ENCODE measurements around the gene VSX1.

Gene VSX1

DNA sequence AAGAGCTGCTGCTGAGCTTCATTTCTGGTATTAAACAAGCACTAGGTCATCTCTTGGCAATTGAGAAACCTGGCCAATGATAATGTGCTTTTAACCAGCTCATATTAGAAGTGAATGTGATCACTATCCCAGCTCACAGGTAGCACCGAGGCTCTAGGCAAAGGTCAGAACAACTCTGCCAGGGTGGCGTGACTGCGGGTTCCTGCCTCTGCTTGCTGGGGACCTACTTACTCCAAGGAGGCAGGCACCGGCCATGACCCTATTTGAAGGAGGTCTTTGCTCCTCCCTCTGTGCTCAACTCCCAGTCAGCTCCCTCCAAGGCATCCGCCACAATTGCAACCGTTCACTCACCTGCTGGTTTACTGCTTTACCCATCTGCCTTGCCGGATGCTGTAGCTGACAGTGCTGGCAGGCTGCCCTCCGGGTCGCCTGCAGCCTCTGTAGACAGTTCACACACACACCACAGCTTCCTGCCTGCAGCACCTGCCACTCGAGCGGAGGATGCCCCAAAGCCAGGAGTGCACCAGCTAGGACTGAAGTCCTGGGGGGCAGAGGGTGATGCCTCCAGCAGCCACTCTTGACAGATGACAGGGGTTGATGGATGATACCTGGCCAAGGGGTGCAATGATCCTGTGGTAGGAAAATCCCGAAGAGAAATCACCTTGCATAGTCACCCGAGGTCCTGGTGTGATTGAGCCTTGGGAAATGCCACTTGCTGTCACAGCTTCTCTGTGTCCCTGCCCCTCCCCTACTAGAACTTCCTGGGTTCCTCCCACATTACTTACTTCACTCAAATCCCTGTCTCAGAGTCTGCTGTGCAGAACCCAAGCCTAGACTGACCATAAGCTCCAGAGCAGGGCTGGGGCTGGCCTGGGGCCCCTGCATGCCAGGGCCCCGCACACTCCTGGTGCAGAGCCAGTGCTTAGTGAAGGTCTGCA, 8.8 kb upstream of the VSX1 start:
- TF ChIP-seq EZH2 (IDR thresholded peaks at IDR 0.05), result no peak
- TF ChIP-seq POLR2AphosphoS5 (IDR thresholded peaks at IDR 0.05; ENCODE audit: borderline replicate concordance, low read depth, low read length), result no peak
- TF ChIP-seq FOXP2 (optimal IDR thresholded peaks at IDR 0.05; ENCODE audit: control extremely low read depth, extremely low read length, insufficient read depth), result no peak
- H3K27ac ChIP-seq, result no peak overlapping the region
- H3K9ac ChIP-seq (ENCODE audit: insufficient read length), result no peak overlapping the region
- no peak for DNase-seq (ENCODE audit: low read depth, low spot score)
- no peak overlapping the region for H3K4me3 ChIP-seq
- H3K9me3 ChIP-seq (ENCODE audit: low read depth, low read length), result no peaks in the 10 kb centered on the region
- H3K36me3 ChIP-seq (ENCODE audit: insufficient read depth, low read length), result no peaks in the 10 kb centered on the region

DNA sequence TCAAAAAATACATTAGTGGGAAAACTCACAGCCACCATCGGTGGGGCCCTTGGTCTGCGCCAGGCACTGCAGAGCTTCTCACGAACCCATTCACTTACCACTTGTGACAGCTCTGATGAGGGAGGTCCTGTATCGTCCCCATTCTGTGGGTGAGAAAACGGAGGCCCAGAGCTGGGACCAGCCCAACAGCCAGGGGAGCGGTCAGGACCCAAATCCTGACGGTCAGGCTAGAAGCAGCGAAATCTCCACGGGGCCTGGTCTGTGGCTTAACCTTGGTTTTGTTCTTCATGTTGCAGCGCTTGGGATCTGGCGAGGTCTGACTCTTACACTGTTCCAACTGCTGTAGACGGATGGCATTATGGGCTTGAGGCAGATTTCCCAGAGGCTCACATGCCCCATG, 7.7 kb upstream of the VSX1 start:
- no peak for DNase-seq (ENCODE audit: low read depth, low spot score)
- TF ChIP-seq FOXP2 (optimal IDR thresholded peaks at IDR 0.05; ENCODE audit: control extremely low read depth, extremely low read length, insufficient read depth) (no peak), EZH2 (IDR thresholded peaks at IDR 0.05) (no peak)
- Histone ChIP-seq H3K27ac (no peak overlapping the region), H3K9me3 (ENCODE audit: low read depth, low read length) (no peaks in the 10 kb centered on the region), H3K9ac (ENCODE audit: insufficient read length) (no peak overlapping the region), H3K36me3 (ENCODE audit: insufficient read depth, low read length) (no peaks in the 10 kb centered on the region), H3K4me3 (no peak overlapping the region)

DNA sequence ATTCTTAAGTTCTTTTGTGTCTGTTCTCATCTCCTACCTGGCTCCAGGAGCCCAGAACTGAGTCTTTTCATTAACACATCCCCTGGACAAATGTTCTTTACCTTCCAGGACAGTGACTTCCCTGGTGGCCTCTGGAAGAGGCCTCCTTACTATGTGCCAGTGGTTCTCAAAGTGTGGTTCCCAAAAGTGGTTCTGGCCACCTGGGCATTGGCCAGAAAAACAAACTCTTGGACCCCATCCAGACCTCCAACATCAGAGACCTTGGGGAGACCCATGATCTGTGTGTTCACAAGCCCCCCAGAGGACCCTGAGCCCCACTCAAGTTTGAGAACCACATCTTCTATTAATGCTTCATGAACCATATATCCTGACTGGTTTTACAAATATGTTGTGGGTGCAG, 7.2 kb upstream of the VSX1 start:
- H3K9me3 ChIP-seq (ENCODE audit: low read depth, low read length), result no peaks in the 10 kb centered on the region
- H3K9ac ChIP-seq (ENCODE audit: insufficient read length), result no peak overlapping the region
- H3K36me3 ChIP-seq (ENCODE audit: insufficient read depth, low read length), result no peaks in the 10 kb centered on the region

DNA sequence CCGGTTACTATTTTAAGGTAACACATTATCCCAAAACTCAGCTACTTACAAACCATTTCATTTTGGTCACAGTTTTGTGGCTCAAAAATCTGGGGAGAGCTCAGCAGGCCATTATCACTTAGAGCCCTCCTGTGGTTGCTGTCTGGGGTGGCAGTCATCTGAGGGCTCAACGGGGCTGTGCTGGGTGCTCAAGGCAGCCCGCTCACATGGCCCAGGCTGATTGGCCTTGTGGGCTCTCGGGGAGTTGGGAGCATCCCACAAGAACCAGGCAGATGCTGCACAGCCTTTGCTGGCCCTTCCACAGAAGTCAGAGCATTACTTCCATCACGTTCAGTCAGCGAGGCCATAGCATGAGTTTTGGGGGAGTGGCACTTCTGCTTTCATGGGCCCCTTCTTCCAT, 6.3 kb upstream of the VSX1 start:
- no peak overlapping the region for H3K27ac ChIP-seq
- no peaks in the 10 kb centered on the region for H3K9me3 ChIP-seq (ENCODE audit: low read depth, low read length)
- DNase-seq (ENCODE audit: low read depth, low spot score), result no peak
- H3K9ac ChIP-seq (ENCODE audit: insufficient read length), result no peak overlapping the region
- H3K36me3 ChIP-seq (ENCODE audit: insufficient read depth, low read length), result no peaks in the 10 kb centered on the region
- TF ChIP-seq POLR2AphosphoS5 (IDR thresholded peaks at IDR 0.05; ENCODE audit: borderline replicate concordance, low read depth, low read length) (no peak), EZH2 (IDR thresholded peaks at IDR 0.05) (no peak), FOXP2 (optimal IDR thresholded peaks at IDR 0.05; ENCODE audit: control extremely low read depth, extremely low read length, insufficient read depth) (no peak)
- no peak overlapping the region for H3K4me3 ChIP-seq

More for the DNA sequence above, 7.2 kb upstream of the VSX1 start:
- no peak for TF ChIP-seq FOXP2 (optimal IDR thresholded peaks at IDR 0.05; ENCODE audit: control extremely low read depth, extremely low read length, insufficient read depth)
- TF ChIP-seq POLR2AphosphoS5 (IDR thresholded peaks at IDR 0.05; ENCODE audit: borderline replicate concordance, low read depth, low read length), result no peak
- TF ChIP-seq EZH2 (IDR thresholded peaks at IDR 0.05), result no peak
- Histone ChIP-seq H3K27ac (no peak overlapping the region), H3K4me3 (no peak overlapping the region)
- DNase-seq (ENCODE audit: low read depth, low spot score), result no peak

DNA sequence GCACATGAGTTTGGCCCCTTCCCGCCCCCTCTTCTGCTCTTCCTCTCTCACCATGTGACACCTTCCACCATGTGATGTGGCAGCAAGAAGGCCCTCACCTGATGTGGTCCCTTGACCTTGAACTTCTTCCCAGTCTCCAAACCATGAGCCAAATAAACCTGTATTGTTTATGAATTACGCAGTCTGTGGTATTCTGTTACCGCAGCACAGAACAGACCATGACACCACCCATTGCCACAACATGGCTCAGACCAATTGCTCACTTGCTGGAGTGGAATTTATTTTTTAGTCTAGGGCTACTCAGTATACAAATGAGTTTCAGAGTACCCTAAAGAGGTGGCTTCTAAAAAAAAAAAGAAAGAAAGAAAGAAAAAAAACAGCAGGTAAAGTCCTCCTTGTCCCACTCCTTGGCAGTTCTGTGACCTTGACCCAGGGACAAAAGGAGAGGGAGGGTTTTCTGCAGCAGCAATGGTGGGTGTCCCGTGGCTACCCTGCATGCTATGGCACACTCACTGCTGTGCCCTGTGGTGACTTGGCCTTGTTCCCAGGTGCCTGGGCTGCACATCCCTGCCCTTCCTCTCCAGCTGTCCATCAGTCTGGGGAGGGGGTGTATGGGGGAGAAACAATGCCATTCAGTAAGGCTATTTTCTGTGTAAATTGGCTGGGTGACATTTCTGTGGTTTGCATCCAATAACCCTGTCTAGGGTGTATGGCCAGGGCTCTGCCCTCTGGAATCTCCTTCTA, 5.4 kb upstream of the VSX1 start:
- no peaks in the 10 kb centered on the region for H3K36me3 ChIP-seq (ENCODE audit: insufficient read depth, low read length)
- H3K27ac ChIP-seq, result no peak overlapping the region
- no peak overlapping the region for H3K9ac ChIP-seq (ENCODE audit: insufficient read length)
- no peak overlapping the region for H3K4me3 ChIP-seq
- TF ChIP-seq POLR2AphosphoS5 (IDR thresholded peaks at IDR 0.05; ENCODE audit: borderline replicate concordance, low read depth, low read length), result no peak
- TF ChIP-seq EZH2 (IDR thresholded peaks at IDR 0.05), result no peak
- no peak for TF ChIP-seq FOXP2 (optimal IDR thresholded peaks at IDR 0.05; ENCODE audit: control extremely low read depth, extremely low read length, insufficient read depth)
- no peaks in the 10 kb centered on the region for H3K9me3 ChIP-seq (ENCODE audit: low read depth, low read length)
- no peak for DNase-seq (ENCODE audit: low read depth, low spot score)

DNA sequence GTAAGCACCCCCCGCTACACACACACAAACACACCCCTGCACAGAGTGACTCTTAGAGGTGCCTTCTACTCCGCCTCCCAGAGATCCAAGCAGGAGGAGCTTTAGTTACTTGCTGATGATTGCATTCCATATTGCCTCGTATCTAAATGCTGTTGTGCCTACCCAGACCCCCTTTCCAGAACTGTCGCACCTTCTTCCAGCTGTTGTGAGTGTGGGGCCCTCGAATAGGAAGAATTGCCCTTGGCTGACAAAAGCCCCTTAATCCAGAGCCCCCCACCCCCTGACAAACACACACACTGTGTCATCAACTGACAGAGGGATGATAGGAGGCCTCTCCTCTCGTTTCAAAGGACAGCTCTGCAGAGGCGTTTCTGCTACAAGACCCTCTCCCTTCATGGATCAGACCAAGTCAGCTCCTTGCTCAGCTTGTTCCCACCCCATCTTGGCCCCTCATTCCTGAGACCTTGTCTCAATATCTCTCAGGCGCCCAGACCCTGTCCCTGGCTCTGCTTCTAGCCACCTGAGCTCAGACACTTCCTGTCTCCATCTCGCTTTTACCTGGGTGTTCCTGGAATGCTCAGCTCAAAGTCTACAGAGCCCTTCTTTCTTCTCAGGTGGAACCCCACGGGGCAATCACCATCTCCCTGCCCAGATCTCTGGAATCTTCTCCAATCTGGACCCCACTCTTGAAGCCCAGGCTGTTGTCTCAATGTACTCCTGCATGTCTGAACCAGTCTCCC, 4.0 kb upstream of the VSX1 start:
- Histone ChIP-seq H3K9me3 (ENCODE audit: low read depth, low read length) (no peaks in the 10 kb centered on the region), H3K36me3 (ENCODE audit: insufficient read depth, low read length) (no peaks in the 10 kb centered on the region), H3K27ac (no peak overlapping the region), H3K4me3 (no peak overlapping the region), H3K9ac (ENCODE audit: insufficient read length) (no peak overlapping the region)
- TF ChIP-seq EZH2 (IDR thresholded peaks at IDR 0.05) (no peak), FOXP2 (optimal IDR thresholded peaks at IDR 0.05; ENCODE audit: control extremely low read depth, extremely low read length, insufficient read depth) (no peak), POLR2AphosphoS5 (IDR thresholded peaks at IDR 0.05; ENCODE audit: borderline replicate concordance, low read depth, low read length) (no peak)
- DNase-seq (ENCODE audit: low read depth, low spot score), result no peak

DNA sequence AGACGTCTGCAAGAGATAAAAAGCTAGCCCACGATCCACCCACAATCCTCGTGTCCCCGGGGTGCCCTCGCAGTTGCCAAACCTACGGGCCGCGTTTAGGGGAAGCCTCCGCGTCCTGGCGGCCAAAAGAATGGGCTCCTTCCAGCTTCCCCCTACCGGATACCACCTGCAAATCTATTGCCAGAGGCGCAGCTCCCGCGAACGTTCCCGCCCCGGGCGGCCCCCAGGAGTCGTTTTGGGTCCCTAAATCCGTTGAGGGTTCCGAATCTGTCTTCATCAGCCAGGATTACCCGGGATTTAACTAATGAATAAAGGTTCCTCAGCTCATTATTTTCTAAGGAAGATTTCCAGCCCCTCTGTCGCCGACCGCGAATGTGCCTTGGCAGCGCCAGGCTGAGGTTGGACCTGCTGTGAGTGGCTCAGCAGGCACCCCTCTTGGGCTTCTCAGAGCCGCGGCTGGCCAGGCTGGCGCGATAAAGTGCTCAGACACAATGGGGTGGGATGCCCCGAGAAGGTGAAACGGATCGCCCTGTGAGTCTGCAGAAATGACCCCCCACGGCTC, 2.8 kb upstream of the VSX1 start:
- no peaks in the 10 kb centered on the region for H3K36me3 ChIP-seq (ENCODE audit: insufficient read depth, low read length)
- H3K4me3 ChIP-seq, result no peak overlapping the region
- no peak for DNase-seq (ENCODE audit: low read depth, low spot score)

More for the DNA sequence above, 2.8 kb upstream of the VSX1 start:
- H3K9me3 ChIP-seq (ENCODE audit: low read depth, low read length), result no peaks in the 10 kb centered on the region
- H3K9ac ChIP-seq (ENCODE audit: insufficient read length), result no peak overlapping the region
- TF ChIP-seq FOXP2 (optimal IDR thresholded peaks at IDR 0.05; ENCODE audit: control extremely low read depth, extremely low read length, insufficient read depth), result no peak
- TF ChIP-seq POLR2AphosphoS5 (IDR thresholded peaks at IDR 0.05; ENCODE audit: borderline replicate concordance, low read depth, low read length), result no peak
- no peak for TF ChIP-seq EZH2 (IDR thresholded peaks at IDR 0.05)
- no peak overlapping the region for H3K27ac ChIP-seq

Data from SK-N-MC (cell line).